Uterus (tissue), 2 donors: ENCODE measurements around the gene MEAK7.

Source experiments
- CTCF ChIP-seq, 4 experiments: fragments of 200-600 bp in 2 of 4; fragments of 450-650 bp in 2 of 4; sonication (generic) in 2 of 4; IDR thresholded peaks; one replicate each; pipeline ENCODE4 v1.5.1; 2016 to 2019; ENCODE audit warnings: antibody characterized with exemption in 4 of 4, mild to moderate bottlenecking in 2 of 4, moderate library complexity in 1 of 4
- POLR2A ChIP-seq, 2 donors: fragments of 450-650 bp; IDR thresholded peaks; one replicate each; pipeline ENCODE4 v1.6.1; 2016; ENCODE audit warnings: antibody characterized with exemption in 2 of 2, mild to moderate bottlenecking in 1 of 2, moderate library complexity in 1 of 2

- TF ChIP-seq CTCF (IDR thresholded peaks at IDR 0.05) (no peak), POLR2A (IDR thresholded peaks at IDR 0.05) (no peak)
Observed at GRCh38 chr16:84534815-84535214, 30.4 kb upstream of the MEAK7 start.
